ENCODE results near the gene EFL1.
A peak's percentile ranks its signal among the peaks of the same experiment; 100 is the strongest.

Gene EFL1

DNA sequence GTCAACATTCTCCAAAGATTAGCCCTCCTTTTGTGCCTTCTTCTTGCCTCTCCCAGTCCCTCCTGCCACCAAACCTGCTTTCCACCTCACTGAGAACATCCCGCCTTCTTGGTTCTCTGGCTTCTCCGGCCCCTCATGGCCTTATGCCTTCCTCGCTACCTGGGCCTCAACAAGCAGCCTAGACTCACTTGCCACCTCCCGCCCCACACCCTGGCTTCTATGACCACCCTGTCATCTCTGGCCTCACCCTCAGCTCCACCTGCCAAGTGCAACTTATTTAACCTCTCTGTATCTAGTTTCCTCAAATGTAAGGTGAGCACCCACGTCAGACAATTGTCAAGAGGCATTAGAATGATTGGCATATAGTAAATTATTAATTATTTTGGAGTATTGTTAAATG lies 147.9 kb downstream of the EFL1 start:
- DNase-seq = no peak

DNA sequence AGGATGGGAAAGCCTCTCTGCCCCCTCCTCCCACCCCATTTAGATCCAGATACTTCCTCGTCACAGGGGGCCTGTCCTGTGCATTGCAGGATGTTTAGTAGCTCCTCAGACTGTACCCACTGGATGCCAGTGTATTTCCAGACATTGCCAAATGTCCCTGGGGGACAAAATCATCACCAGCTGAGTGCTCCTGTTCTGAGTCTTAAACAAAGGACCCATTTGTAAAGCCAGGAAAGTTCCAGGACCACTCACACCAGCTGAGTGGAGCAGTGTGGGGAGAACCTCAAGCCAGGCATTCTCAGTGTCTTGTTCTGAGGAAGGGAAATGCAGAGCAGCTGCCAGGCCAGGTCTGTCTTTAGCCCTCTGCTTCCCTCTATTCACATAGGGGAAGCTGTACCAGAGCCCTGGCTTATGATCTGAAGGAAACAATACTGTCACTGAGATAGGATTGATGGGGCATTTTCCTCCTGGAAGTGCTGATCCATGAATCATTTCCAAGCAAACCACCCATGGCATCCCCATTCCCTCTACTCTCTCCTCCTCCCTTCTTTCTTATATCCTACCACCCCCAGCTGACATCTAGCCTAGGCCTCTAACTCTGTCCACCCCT lies 149.3 kb downstream of the EFL1 start:
- no peak for DNase-seq

GRCh38 chr15:82111918-82112317 lies 150.6 kb downstream of the EFL1 start:
- no peak for DNase-seq

DNA sequence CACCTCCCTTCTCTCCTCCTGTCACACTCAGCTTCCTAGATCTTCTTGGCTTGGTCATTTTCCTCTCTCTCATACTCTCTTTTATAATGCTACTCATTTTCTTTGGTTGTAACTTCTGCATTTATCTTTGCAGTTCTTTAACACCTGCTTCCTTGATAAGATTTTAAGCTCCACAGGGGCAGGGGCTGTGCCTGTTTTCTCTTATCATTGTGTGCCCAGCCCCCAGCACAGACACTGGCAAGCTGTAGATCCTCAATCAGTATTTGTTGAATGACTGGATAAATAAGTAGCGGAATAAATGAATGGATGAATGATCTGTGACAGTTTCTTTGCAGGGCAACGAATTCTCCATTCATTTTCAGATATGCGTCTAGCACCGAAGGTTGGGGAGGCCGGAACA lies 152.4 kb downstream of the EFL1 start:
- DNase-seq = no peak

- DNase-seq = peak; percentile 41 to 67
Measured at GRCh38 chr15:82108489-82109078, 153.9 kb downstream of the EFL1 start.

- no peak for DNase-seq
Measured at GRCh38 chr15:82106679-82107078, 155.9 kb downstream of the EFL1 start.

DNA sequence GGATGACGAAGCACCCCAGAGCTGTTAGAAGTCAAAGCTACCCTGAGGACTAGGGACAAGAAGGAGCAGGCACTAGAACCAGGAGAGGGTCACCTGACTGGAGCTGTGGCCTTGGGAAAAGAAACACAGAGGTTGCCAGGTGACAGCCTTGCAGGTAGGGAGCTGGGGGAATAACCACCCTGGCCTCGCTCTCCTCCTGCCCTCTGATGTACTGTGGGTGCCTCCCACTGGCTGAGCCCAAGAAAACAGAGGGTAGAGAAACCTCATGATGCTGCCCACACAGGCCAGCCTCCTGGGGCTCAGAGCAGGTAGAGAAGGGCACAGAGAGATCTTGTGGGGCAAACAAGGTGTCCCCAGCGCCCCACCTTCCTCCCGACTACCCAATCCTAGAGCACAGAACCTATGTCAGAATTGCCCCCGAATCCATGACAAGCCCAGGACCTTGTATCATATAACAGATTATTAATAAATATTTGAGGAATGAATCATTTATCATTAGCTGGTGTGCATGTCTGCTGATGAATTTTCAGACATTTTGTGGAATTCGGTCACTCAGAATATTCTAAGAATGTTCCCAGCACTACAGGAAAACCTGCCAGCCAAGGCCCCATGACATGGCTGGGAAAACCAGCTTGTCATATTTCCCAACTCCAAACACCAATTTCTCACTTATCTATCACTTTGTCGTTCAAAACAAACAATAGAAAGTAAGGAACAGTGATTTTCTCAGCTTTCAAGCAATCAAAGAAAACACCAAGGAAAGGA lies 156.9 kb downstream of the EFL1 start:
- DNase-seq = no peak

DNA sequence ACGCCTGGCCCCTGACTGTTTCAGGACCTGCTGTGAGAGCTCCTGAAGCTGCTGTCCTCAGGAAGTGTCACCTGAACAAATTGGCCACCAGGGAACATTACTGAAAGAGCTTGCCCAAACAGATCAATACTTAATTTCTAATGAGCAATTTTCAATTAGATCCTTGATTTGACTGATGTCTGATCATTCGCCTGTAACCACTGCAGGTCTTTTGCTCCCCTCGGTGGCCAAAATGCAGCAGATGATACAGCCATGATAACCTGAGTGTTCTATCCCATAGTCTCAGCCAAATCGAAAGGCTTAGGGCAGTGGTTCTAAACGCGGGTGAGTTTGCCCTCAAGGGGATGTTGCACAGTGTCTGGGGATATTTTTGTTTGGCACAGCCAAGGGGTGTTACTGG lies 159.1 kb downstream of the EFL1 start:
- DNase-seq = no peak

GRCh38 chr15:82100111-82100929 lies 162.2 kb downstream of the EFL1 start:
- DNase-seq = no peak

DNA sequence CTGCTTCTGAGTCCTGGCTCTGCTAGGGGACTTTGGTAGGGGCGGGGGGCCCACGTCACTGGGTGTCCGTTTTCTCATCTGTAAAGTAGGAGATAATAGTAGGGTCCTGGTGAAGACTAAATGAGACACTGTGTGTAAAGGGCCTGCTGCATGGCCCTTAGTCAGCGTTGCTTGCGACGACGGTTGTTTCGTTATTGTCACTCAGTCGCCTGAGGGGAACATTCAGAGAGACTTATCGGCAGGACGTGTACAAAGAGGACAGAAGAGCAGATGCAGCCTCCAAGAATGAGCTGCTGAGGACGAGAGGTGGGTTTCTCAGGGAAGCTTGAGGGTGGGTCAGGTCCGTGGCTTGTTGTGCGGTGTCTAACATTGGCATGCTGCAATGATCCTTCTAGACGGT lies 163.9 kb downstream of the EFL1 start:
- DNase-seq = no peak

DNA sequence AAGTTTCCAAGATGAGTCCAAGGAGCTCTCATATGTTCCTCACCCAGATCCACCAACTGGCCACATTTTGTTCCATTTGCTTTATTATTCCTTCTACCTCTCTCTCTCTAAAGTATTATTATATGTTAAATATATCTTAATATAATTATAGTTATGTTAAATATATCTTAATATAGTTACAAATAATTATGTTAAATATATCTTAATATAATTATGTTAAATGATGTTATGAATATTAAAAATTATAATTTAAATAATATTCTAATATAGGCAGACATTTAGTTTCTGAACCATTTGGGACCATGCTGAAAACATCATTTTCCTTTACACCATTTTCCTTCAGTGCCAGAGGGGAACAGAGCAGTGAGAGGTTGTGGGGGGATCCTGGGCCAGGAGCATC lies 166.7 kb downstream of the EFL1 start:
- no peak for DNase-seq

GRCh38 chr15:82093774-82094211 lies 168.7 kb downstream of the EFL1 start:
- no peak for DNase-seq

- no peak for DNase-seq
Measured at GRCh38 chr15:82093325-82093724, 169.2 kb downstream of the EFL1 start.

DNA sequence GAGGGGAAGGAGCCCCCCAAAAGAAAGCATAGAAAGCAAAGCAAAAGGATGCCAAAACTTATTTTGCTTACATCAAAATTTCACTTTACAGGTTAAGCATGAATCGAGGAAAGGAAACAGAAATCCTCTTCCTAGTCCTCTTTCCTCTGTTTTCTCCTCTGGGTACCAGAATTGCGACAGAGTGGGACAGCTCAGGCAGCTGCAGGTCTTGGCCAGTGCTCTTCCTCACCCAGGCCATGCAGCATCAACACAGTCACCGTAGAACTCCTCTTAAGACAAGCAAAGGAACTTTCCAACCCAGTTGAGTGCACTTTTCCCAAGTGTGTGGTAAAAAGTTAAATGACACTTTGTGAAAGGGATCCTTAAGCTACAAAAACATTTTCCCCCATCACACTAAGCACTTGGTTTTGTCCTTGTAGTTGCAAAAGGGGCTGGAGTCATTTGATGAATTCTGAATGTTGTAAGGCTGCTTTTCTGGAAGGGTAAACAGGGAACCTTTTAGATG lies 170.8 kb downstream of the EFL1 start:
- DNase-seq = no peak

- DNase-seq = no peak
Measured at GRCh38 chr15:82086243-82086995, 176.1 kb downstream of the EFL1 start.

GRCh38 chr15:82081914-82082762 lies 180.4 kb downstream of the EFL1 start:
- DNase-seq = no peak

- no peak for DNase-seq
Measured at GRCh38 chr15:82080774-82081173, 181.8 kb downstream of the EFL1 start.

Data from activated CD4-positive, alpha-beta T cell treated with anti-CD3 and anti-CD28 coated beads for 4 hours (primary cell).